GM13977 (cell line): Measurements from ENCODE around the gene SNX19.
A peak's percentile ranks its signal among the peaks of the same experiment; 100 is the strongest.

Experiments
- DNase-seq: peaks from one replicate; pipeline ENCODE4 v3.0.0; 2012; ENCODE audit warnings: low spot score
- in situ Hi-C: fragments of 300-500 bp; cut with MboI; formaldehyde crosslinking; loops from one replicate; pipeline ENCODE4 v1.12.0; 2022; ENCODE audit warnings: low sequenced_read_pairs, low pct_unique_long_range_greater_than_20kb, mixed read lengths, inconsistent platforms; ENCODE audit not compliant: unreplicated experiment
- TF ChIP-seq, protein P1 (sequence below): IDR thresholded peaks from 2 replicates; pipeline ENCODE4 v1.5.1; 2012; ENCODE audit warnings: mild to moderate bottlenecking, control low read depth; ENCODE audit not compliant: insufficient read depth; ENCODE audit errors: extremely low read depth, missing control alignments

Gene SNX19

DNA sequence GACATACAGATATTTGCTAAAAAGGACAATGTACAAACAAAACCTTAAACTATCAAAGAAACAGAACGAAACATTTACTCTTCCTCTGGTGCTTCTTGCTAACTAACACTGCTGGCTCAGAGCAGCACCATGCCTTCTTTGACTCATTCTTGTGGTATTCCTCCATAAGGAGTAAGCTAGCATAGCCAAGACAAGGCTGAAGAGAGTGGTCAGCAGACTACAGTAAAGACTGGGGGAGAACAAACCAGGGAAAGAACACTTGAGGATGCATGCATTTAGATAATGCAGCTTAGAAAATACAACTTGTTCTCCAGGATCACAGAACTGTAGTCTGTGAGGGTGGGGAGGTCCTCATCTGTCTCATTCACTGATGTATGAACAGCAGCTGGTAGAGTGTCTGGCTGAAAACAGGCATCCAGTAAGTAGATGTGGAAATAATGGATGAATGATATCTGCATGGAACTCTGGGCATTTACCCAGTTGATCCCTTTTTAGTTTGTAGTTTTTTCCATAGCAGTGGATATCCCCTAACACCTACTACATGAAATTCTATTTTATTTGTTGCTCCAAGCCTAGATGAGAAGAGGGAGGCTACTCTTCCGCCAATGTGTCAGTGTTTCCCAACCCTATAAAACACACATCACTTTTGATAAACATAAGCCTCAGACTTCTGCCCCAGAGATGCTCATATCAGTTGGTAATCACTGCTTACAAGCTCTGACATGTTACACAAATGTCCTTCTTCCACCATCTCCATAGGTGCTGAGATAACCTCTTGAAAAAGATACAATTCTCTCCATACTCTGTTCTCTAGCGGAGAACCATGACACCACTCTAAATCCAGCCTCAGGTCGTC is 7.3 kb downstream of the SNX19 start:
- DNase-seq: no peak
- in situ Hi-C loops: no loop called here
- TF ChIP-seq, protein P1, sequence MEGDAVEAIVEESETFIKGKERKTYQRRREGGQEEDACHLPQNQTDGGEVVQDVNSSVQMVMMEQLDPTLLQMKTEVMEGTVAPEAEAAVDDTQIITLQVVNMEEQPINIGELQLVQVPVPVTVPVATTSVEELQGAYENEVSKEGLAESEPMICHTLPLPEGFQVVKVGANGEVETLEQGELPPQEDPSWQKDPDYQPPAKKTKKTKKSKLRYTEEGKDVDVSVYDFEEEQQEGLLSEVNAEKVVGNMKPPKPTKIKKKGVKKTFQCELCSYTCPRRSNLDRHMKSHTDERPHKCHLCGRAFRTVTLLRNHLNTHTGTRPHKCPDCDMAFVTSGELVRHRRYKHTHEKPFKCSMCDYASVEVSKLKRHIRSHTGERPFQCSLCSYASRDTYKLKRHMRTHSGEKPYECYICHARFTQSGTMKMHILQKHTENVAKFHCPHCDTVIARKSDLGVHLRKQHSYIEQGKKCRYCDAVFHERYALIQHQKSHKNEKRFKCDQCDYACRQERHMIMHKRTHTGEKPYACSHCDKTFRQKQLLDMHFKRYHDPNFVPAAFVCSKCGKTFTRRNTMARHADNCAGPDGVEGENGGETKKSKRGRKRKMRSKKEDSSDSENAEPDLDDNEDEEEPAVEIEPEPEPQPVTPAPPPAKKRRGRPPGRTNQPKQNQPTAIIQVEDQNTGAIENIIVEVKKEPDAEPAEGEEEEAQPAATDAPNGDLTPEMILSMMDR: no peak

DNA sequence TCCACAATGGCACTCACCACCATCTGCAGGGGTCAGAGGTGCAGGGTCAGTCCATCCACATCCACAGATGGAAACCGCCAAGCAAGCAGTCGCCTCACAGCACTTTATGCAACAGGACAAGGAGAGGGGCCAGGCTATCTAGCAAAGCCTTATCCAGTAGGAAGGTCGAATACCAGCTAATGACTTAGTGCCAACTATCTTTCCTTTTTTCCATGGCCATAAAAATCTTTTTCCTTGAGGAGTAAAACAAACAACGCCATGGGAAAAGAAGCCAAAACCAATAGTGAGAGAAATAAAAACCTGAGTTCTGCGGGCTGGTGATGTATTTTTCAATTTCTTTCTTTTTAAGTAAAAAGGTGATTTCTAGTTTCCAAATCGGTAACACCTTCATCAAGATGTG is 8.2 kb downstream of the SNX19 start:
- DNase-seq: no peak
- in situ Hi-C loops: no loop called here
- TF ChIP-seq, protein P1: no peak

DNA sequence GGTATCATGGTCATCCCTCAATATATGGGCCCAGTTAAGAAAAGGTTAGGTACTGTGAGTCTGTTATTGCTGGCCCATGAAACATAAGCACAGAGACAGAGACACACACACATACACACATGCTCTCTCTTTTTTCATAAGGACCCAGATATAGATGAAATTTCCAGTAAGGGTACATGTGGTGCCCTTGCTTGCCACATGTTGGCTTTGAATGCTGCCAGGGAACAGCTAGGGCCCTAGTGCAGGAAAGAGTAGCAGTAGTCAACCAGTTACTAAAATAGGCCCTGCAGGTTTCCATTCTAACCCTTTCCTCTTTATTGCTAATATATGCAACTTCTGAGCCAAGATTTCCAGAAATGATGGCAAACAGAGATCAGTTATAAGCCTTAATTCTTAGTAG is 9.1 kb downstream of the SNX19 start:
- DNase-seq: no peak
- in situ Hi-C loops: no loop called here
- TF ChIP-seq, protein P1: no peak

DNA sequence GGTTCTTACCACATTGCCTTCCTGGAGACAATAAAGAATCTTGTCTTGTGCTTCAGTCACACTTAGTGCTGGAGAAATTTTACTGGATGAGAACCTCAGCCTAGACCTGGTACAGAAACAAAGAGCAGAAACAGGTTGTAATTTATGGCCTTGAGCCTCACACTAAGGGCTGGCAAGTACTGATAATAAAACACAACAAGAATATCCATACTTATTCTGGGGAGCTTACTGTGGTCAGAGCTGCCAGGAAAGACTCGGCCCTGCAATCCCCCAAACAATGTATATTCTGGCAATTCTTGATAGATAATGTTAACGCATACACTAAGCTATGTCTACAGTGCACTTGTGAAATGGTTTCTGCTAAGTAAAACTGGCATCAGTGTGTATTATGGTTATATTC is 9.7 kb downstream of the SNX19 start:
- in situ Hi-C loops: no loop called here
- TF ChIP-seq, protein P1: no peak
- no peak for DNase-seq

DNA sequence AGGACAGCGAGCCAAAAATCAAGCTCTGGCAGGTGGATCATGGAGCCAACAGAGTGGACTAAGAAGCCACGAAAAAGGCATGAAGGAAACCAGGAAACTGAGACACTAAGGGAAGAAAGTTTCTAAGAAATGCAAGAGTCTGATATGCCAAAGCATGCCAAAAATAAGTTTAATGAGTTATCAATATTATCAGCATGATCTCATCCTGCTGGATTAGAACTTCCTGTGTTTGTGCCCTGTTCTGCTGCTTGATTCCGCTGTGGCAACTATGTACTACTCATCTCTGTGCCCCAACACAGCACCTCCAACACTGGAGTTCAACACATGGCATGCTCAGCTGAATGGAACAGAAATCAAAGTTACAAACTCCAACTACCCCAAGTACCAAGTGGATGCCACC is 10.8 kb downstream of the SNX19 start:
- TF ChIP-seq, protein P1: no peak
- in situ Hi-C loops: no loop called here
- no peak for DNase-seq

DNA sequence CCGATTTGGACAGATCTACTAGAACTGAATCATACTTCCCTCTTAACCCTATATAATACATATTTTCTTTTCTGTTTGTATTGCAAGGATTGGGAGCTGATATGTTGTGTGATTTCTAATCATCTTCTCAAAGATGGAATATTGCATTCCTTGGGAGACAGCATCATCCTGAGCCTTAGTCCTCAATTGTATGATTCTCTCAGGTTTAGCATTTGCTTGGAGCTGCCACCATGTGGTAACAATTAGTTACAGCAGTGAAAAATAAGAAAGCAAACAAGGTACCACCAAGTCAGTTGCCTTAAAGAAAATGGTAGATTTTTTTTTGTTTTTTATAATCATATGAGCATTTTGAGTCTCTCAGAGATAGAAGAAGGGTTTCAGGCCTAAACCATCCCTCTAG is 11.9 kb downstream of the SNX19 start:
- no peak for DNase-seq
- in situ Hi-C loops: no loop called here
- TF ChIP-seq, protein P1: peak; percentile 46
